Caco-2 (cell line): ENCODE measurements around the gene CCDC148. TPM values are rescaled to one million over a fixed set of nuclear protein-coding genes. Genes with fewer than 3 reads are reported as not detected.

Source experiments
- BruUV-seq: library from RNA; stranded (reverse); fragments of 400-500 nt; replicated peaks from 2 replicates; lab custom pipeline; 2021; lab: Mats Ljungman, UMichigan
- CTCF ChIA-PET: fragments of 300-600 bp; sonication (Branson Sonifier 250); formaldehyde crosslinking; loops from one replicate; lab custom pipeline; 2022; ENCODE audit warnings: antibody characterized with exemption; lab: Charles Lee
- POLR2A ChIA-PET: fragments of 300-600 bp; sonication (Branson Sonifier 250); formaldehyde crosslinking; loops from one replicate; lab custom pipeline; 2022; ENCODE audit warnings: antibody characterized with exemption; lab: Charles Lee
- DNase-seq, 2 experiments: peaks; one replicate each; pipeline versions ENCODE4 v3.0.0 to v3.0.0-alpha.2; 2020 to 2022
- H3K27me3 ChIP-seq: replicated peaks from 2 replicates; pipeline ENCODE4 v1.6.0; 2011; ENCODE audit warnings: low read length; ENCODE audit not compliant: control insufficient read depth, insufficient read depth
- H3K36me3 ChIP-seq: 2 replicates; pipeline ENCODE4 v1.5.1; 2011; ENCODE audit warnings: low read length; ENCODE audit not compliant: control insufficient read depth, insufficient read depth
- H3K4me1 ChIP-seq: fragments of 250-450 bp; sonication (Bioruptor Pico); 2 replicates; pipeline ENCODE4 v1.5.1; 2020; ENCODE audit warnings: mild to moderate bottlenecking
- H3K4me3 ChIP-seq: 2 replicates; pipeline ENCODE4 v1.5.1; 2011; ENCODE audit warnings: low read depth, mild to moderate bottlenecking, control low read depth, low read length
- H3K9me3 ChIP-seq: fragments of 250-450 bp; sonication (Bioruptor Pico); 2 replicates; pipeline ENCODE4 v1.5.1; 2020; ENCODE audit warnings: mild to moderate bottlenecking, moderate library complexity
- H3K27ac Mint-ChIP-seq: one replicate; pipeline ENCODE4 v1.8.0; 2022; ENCODE audit warnings: mixed read lengths; ENCODE audit not compliant: unreplicated experiment
- H3K27me3 Mint-ChIP-seq: one replicate; pipeline ENCODE4 v1.8.0; 2022; ENCODE audit warnings: mixed read lengths; ENCODE audit not compliant: insufficient read depth, unreplicated experiment
- H3K36me3 Mint-ChIP-seq: one replicate; pipeline ENCODE4 v1.8.0; 2022; ENCODE audit warnings: mild to moderate bottlenecking, mixed read lengths; ENCODE audit not compliant: insufficient read depth, unreplicated experiment
- H3K4me1 Mint-ChIP-seq: one replicate; pipeline ENCODE4 v1.8.0; 2022; ENCODE audit warnings: low read depth, mixed read lengths; ENCODE audit not compliant: unreplicated experiment
- H3K4me3 Mint-ChIP-seq: one replicate; pipeline ENCODE4 v1.8.0; 2022; ENCODE audit warnings: mild to moderate bottlenecking, moderate library complexity, mixed read lengths; ENCODE audit not compliant: unreplicated experiment
- H3K9me3 Mint-ChIP-seq: one replicate; pipeline ENCODE4 v1.8.0; 2022; ENCODE audit warnings: mixed read lengths; ENCODE audit not compliant: unreplicated experiment
- CTCF ChIP-seq, 2 experiments: fragments of 200-600 bp in 1 of 2; IDR thresholded peaks; 1 replicate in 1 of 2; 2 replicates in 1 of 2; pipeline versions ENCODE4 v1.5.1 to v1.8.0; 2011 to 2022; ENCODE audit warnings: antibody characterized with exemption in 1 of 2, control low read depth in 1 of 2, inconsistent platforms in 1 of 2, low read depth in 1 of 2, low read length in 1 of 2, mild to moderate bottlenecking in 1 of 2, moderate library complexity in 1 of 2; ENCODE audit not compliant: insufficient read depth in 1 of 2, severe bottlenecking in 1 of 2, unreplicated experiment in 1 of 2
- intact Hi-C: fragments of 100-400 bp; cut with micrococcal nuclease; formaldehyde crosslinking; loops from one replicate; pipeline ENCODE4 v1.10.0; 2022; ENCODE audit not compliant: unreplicated experiment
- total RNA-seq: library from RNA; stranded (reverse); gene quantifications from 2 replicates; pipeline ENCODE4 v1.2.3, GENCODE V29; 2022

The CCDC148 gene
- total RNA-seq, 1 experiment from 2014 or later, result 6.3 TPM

- H3K36me3 Mint-ChIP-seq, result no peaks in the 10 kb centered on the region
- no peaks in the 10 kb centered on the region; the same call in 1 of the 2 replicates for H3K27me3 ChIP-seq
- no peaks in the 10 kb centered on the region for H3K9me3 ChIP-seq
- H3K4me3 ChIP-seq, result no peak overlapping the region
- no peaks in the 10 kb centered on the region for H3K36me3 ChIP-seq
- BruUV-seq, result no TSS peak
- H3K27me3 Mint-ChIP-seq, result no peaks in the 10 kb centered on the region
- ChIA-PET CTCF (no interaction called here), POLR2A (no interaction called here)
- no peaks in the 10 kb centered on the region for H3K4me1 Mint-ChIP-seq
- H3K9me3 Mint-ChIP-seq, result no peaks in the 10 kb centered on the region
- no peak for TF ChIP-seq CTCF (IDR thresholded peaks at IDR 0.05; ENCODE audit: insufficient read depth in 1 of 2, low read depth in 1 of 2, low read length in 1 of 2, severe bottlenecking in 1 of 2, unreplicated experiment in 1 of 2)
- intact Hi-C loops, result no loop called here
- no peaks in the 10 kb centered on the region for H3K4me1 ChIP-seq
- no peak for DNase-seq
- H3K27ac Mint-ChIP-seq, result no peak overlapping the region
- no peak overlapping the region for H3K4me3 Mint-ChIP-seq
Observed at GRCh38 chr2:158202161-158202815, 254.3 kb downstream of the CCDC148 start.

- H3K4me1 Mint-ChIP-seq, result no peaks in the 10 kb centered on the region
- intact Hi-C loops, result no loop called here
- no peaks in the 10 kb centered on the region for H3K9me3 Mint-ChIP-seq
- CTCF ChIA-PET, result no interaction called here
- no peaks in the 10 kb centered on the region for H3K36me3 Mint-ChIP-seq
- H3K27me3 Mint-ChIP-seq, result no peaks in the 10 kb centered on the region
- Histone ChIP-seq H3K4me1 (no peaks in the 10 kb centered on the region), H3K36me3 (no peaks in the 10 kb centered on the region), H3K9me3 (no peaks in the 10 kb centered on the region), H3K27me3 (no peaks in the 10 kb centered on the region; the same call in 1 of the 2 replicates), H3K4me3 (no peak overlapping the region)
- POLR2A ChIA-PET, result no interaction called here
- TF ChIP-seq CTCF (IDR thresholded peaks at IDR 0.05; ENCODE audit: insufficient read depth in 1 of 2, low read depth in 1 of 2, low read length in 1 of 2, severe bottlenecking in 1 of 2, unreplicated experiment in 1 of 2), result no peak
- no peak overlapping the region for H3K27ac Mint-ChIP-seq
- BruUV-seq, result no TSS peak
- DNase-seq, result no peak
- no peak overlapping the region for H3K4me3 Mint-ChIP-seq
Observed at GRCh38 chr2:158199928-158200650, 256.5 kb downstream of the CCDC148 start.

GRCh38 chr2:158197940-158198339 is 258.6 kb downstream of the CCDC148 start:
- no peaks in the 10 kb centered on the region for H3K4me1 Mint-ChIP-seq
- no peak for TF ChIP-seq CTCF (IDR thresholded peaks at IDR 0.05; ENCODE audit: insufficient read depth in 1 of 2, low read depth in 1 of 2, low read length in 1 of 2, severe bottlenecking in 1 of 2, unreplicated experiment in 1 of 2)
- Histone ChIP-seq H3K4me1 (no peaks in the 10 kb centered on the region), H3K4me3 (no peak overlapping the region), H3K9me3 (no peaks in the 10 kb centered on the region), H3K27me3 (no peaks in the 10 kb centered on the region; the same call in 1 of the 2 replicates), H3K36me3 (no peaks in the 10 kb centered on the region)
- POLR2A ChIA-PET, result no interaction called here
- no peak overlapping the region for H3K27ac Mint-ChIP-seq
- no peak for DNase-seq
- BruUV-seq, result no TSS peak
- H3K4me3 Mint-ChIP-seq, result no peak overlapping the region
- H3K9me3 Mint-ChIP-seq, result no peaks in the 10 kb centered on the region
- intact Hi-C loops, result no loop called here
- CTCF ChIA-PET, result no interaction called here
- H3K36me3 Mint-ChIP-seq, result no peaks in the 10 kb centered on the region
- H3K27me3 Mint-ChIP-seq, result no peaks in the 10 kb centered on the region
